Naive thymus-derived CD4-positive, alpha-beta T cell (primary cell): Measurements from ENCODE around the gene XPA. TPM values are rescaled to one million over a fixed set of nuclear protein-coding genes. Genes with fewer than 3 reads are reported as not detected.

ENCODE experiments used
- ATAC-seq: fragments of 150-1000 bp; cut with Tn5 transposase; 2 replicates; pipeline ENCODE4 v1.10.0; 2021; ENCODE audit warnings: mild to moderate bottlenecking, moderate library complexity
- CTCF ChIA-PET: fragments of 350-600 bp; sonication (Branson Sonifier 250); formaldehyde crosslinking; loops from one replicate; lab custom pipeline; 2021; ENCODE audit warnings: antibody characterized with exemption; lab: Charles Lee
- POLR2A ChIA-PET: fragments of 350-600 bp; sonication (Branson Sonifier 250); formaldehyde crosslinking; loops from one replicate; lab custom pipeline; 2021; ENCODE audit warnings: antibody characterized with exemption, inconsistent platforms; lab: Charles Lee
- DNase-seq, 9 donors: peaks; one replicate each; pipeline versions ENCODE4 v3.0.0 to v3.0.0-alpha.2; 2020 to 2022; ENCODE audit warnings: mixed read lengths in 1 of 9
- H3K27ac ChIP-seq: one replicate; pipeline ENCODE4 v1.7.0; 2013; ENCODE audit warnings: mild to moderate bottlenecking, low read depth, low read length, moderate library complexity
- H3K27me3 ChIP-seq, 2 donors: one replicate each; pipeline ENCODE4 v1.7.0; 2013; ENCODE audit warnings: low read length in 2 of 2, mild to moderate bottlenecking in 2 of 2, moderate library complexity in 2 of 2; ENCODE audit not compliant: control insufficient read depth in 2 of 2, insufficient read depth in 2 of 2
- H3K36me3 ChIP-seq, 3 experiments: 1 replicate in 2 of 3; 2 replicates in 1 of 3; pipeline ENCODE4 v1.7.0; 2013; ENCODE audit warnings: low read length in 3 of 3, mild to moderate bottlenecking in 3 of 3, moderate library complexity in 1 of 3; ENCODE audit not compliant: insufficient read depth in 3 of 3, control insufficient read depth in 2 of 3
- H3K4me1 ChIP-seq, 2 donors: one replicate each; pipeline ENCODE4 v1.7.0; 2013; ENCODE audit warnings: low read length in 2 of 2, mild to moderate bottlenecking in 2 of 2, moderate library complexity in 1 of 2; ENCODE audit not compliant: control insufficient read depth in 2 of 2, insufficient read depth in 2 of 2
- H3K4me3 ChIP-seq: 2 replicates; pipeline ENCODE4 v1.7.0; 2013; ENCODE audit warnings: mild to moderate bottlenecking, low read length
- H3K9me3 ChIP-seq, 3 experiments: 1 replicate in 2 of 3; 2 replicates in 1 of 3; pipeline ENCODE4 v1.7.0; 2013; ENCODE audit warnings: low read length in 3 of 3; ENCODE audit not compliant: control insufficient read depth in 2 of 3
- H3K27ac Mint-ChIP-seq, 9 donors: one replicate each; pipeline ENCODE4 v1.8.0; 2020 to 2022; ENCODE audit warnings: mixed read lengths in 9 of 9, mild to moderate bottlenecking in 8 of 9, moderate library complexity in 5 of 9, inconsistent platforms in 2 of 9
- H3K27me3 Mint-ChIP-seq, 5 donors: one replicate each; pipeline ENCODE4 v1.8.0; 2021 to 2022; ENCODE audit warnings: mixed read lengths in 5 of 5, mild to moderate bottlenecking in 1 of 5
- H3K36me3 Mint-ChIP-seq, 5 donors: one replicate each; pipeline ENCODE4 v1.8.0; 2020 to 2022; ENCODE audit warnings: mixed read lengths in 5 of 5, mild to moderate bottlenecking in 3 of 5, inconsistent platforms in 1 of 5
- H3K4me1 Mint-ChIP-seq, 7 donors: one replicate each; pipeline ENCODE4 v1.8.0; 2020 to 2022; ENCODE audit warnings: mixed read lengths in 7 of 7, mild to moderate bottlenecking in 3 of 7, inconsistent platforms in 1 of 7
- H3K4me3 Mint-ChIP-seq, 10 donors: one replicate each; pipeline ENCODE4 v1.8.0; 2020 to 2022; ENCODE audit warnings: mild to moderate bottlenecking in 10 of 10, mixed read lengths in 10 of 10, moderate library complexity in 6 of 10, inconsistent platforms in 2 of 10
- H3K9me3 Mint-ChIP-seq, 11 donors: one replicate each; pipeline ENCODE4 v1.8.0; 2020 to 2022; ENCODE audit warnings: mixed read lengths in 11 of 11, mild to moderate bottlenecking in 4 of 11, inconsistent platforms in 1 of 11, moderate library complexity in 1 of 11
- intact Hi-C, 2 donors: fragments of 100-400 bp; cut with micrococcal nuclease; formaldehyde crosslinking; loops; one replicate each; pipeline ENCODE4 v1.15.1; 2023
- polyA plus RNA-seq, 2 donors: library from polyadenylated mRNA; unstranded; fragments of 300-500 nt; fragmentation: Illumina TruSeq; gene quantifications; one replicate each; pipeline ENCODE4 v1.2.3, GENCODE V29; 2021
- total RNA-seq, 6 experiments: library from RNA in 5 of 6; stranded (reverse) in 5 of 6; gene quantifications; 1 replicate in 5 of 6; 2 replicates in 1 of 6; pipeline ENCODE4 v1.2.3 and lab custom pipeline; 2021 to 2026

Gene XPA
- total and polyA plus RNA-seq, 7 experiments from 2014 or later, result 16.7 to 38.9 (median 25.9) TPM

DNA sequence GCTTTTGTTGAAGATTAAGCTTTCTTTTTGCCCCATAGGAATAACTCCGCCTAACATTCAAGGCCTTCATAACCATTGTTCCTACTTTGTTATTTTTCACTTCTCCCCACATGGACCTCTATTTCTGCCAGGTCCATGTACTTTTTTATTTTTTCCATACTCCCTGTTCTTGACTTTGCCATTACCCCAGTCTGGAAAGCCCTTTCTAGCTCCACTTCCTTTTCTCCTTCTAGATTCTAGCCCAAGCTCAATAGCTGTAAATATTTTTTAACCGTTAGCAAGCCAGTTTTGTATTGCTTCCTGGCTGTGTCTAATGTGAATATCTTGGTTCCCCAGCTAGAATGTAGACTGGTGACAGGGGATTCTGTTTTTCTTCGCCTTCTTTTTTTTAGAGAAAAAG is 37.4 kb downstream of the XPA start:
- POLR2A ChIA-PET, result interaction anchor here (0.6 kb wide), 1 partner anchor 15 kb away, joined by 3 read pairs; no protein-coding TSS in a partner anchor
- no peaks in the 10 kb centered on the region for H3K27me3 ChIP-seq
- no peak overlapping the region for H3K27ac ChIP-seq
- H3K36me3 Mint-ChIP-seq, result peaks cover 11 to 66% (median 47%) of the 10 kb centered on the region in 5 donors
- no peaks in the 10 kb centered on the region for H3K4me1 ChIP-seq
- CTCF ChIA-PET, result no interaction called here
- H3K4me3 ChIP-seq, result no peak overlapping the region
- intact Hi-C loops, result loop anchor here in 1 of 2 donors (2.0 kb wide), 1 partner anchor 17 kb away; no protein-coding TSS in a partner anchor
- ATAC-seq, result no peak
- H3K27ac Mint-ChIP-seq, result peak overlapping the region in 7 of 9 donors; percentile 1 to 62 (median 37)
- H3K9me3 ChIP-seq, result no peaks in the 10 kb centered on the region
- H3K4me1 Mint-ChIP-seq, result peaks cover 5 to 16% (median 10%) of the 10 kb centered on the region in 7 donors
- H3K36me3 ChIP-seq, result peaks cover 26 to 88% (median 70%) of the 10 kb centered on the region in 3 experiments
- DNase-seq, result no peak
- no peaks in the 10 kb centered on the region for H3K9me3 Mint-ChIP-seq
- no peaks in the 10 kb centered on the region for H3K27me3 Mint-ChIP-seq
- no peak overlapping the region for H3K4me3 Mint-ChIP-seq

DNA sequence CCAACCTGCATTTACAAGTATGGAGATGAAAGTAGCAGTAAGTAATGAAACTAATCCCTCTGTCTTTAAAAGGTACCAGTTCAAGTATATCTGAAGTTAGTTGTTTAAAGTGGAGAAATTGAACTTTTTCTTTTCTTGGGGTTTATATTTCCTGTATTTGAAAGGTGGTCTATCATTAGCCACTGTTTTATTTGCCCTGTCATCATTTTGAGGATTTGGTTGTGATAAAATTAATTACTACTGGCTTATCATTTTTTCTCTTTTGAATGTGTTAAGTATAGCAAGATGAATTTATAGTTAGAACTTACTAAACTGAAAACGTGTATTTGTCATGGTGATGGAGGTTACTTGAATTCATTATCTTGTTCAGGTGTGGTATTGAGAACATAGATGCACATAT is 38.4 kb downstream of the XPA start:
- CTCF ChIA-PET, result no interaction called here
- Mint-ChIP-seq H3K9me3 (no peaks in the 10 kb centered on the region), H3K27ac (peak overlapping the region in 3 of 9 donors; percentile 2 to 59 (median 20)), H3K36me3 (peaks cover 11 to 65% (median 45%) of the 10 kb centered on the region in 5 donors), H3K4me3 (no peak overlapping the region), H3K4me1 (peaks cover 3 to 16% (median 10%) of the 10 kb centered on the region in 7 donors), H3K27me3 (no peaks in the 10 kb centered on the region)
- H3K36me3 ChIP-seq, result peaks cover 19 to 87% (median 69%) of the 10 kb centered on the region in 3 experiments
- H3K4me3 ChIP-seq, result no peak overlapping the region
- no peaks in the 10 kb centered on the region for H3K9me3 ChIP-seq
- POLR2A ChIA-PET, result no interaction called here
- ATAC-seq (no peak), DNase-seq (no peak)
- intact Hi-C loops, result no loop called here
- H3K27ac ChIP-seq, result no peak overlapping the region
- no peaks in the 10 kb centered on the region for H3K27me3 ChIP-seq
- no peaks in the 10 kb centered on the region for H3K4me1 ChIP-seq

GRCh38 chr9:97651646-97652045 is 45.5 kb downstream of the XPA start:
- no peaks in the 10 kb centered on the region for H3K27me3 ChIP-seq
- H3K9me3 Mint-ChIP-seq, result no peaks in the 10 kb centered on the region
- no peak overlapping the region for H3K27ac ChIP-seq
- H3K9me3 ChIP-seq, result no peaks in the 10 kb centered on the region
- peaks cover 5 to 48% (median 26%) of the 10 kb centered on the region in 5 donors for H3K36me3 Mint-ChIP-seq
- peak overlapping the region in 1 of 9 donors; percentile 28 for H3K27ac Mint-ChIP-seq
- POLR2A ChIA-PET, result interaction anchor here (0.7 to 1.2 kb wide), 2 partner anchors 12 to 44 kb away, joined by 3 to 7 read pairs; no protein-coding TSS in a partner anchor
- intact Hi-C loops, result loop anchor here (2.0 to 5.0 kb wide), 2 partner anchors 19 to 41 kb away; partner anchors contain the start of genes NCBP1 (in 1 of the 2) and TSTD2 (in 1 of the 2)
- ATAC-seq, result no peak
- no peak for DNase-seq
- H3K4me3 Mint-ChIP-seq, result no peak overlapping the region
- H3K4me1 Mint-ChIP-seq, result peaks cover 0 to 18% (median 3%) of the 10 kb centered on the region in 7 donors
- no peaks in the 10 kb centered on the region for H3K27me3 Mint-ChIP-seq
- H3K4me3 ChIP-seq, result no peak overlapping the region
- H3K4me1 ChIP-seq, result no peaks in the 10 kb centered on the region
- CTCF ChIA-PET, result no interaction called here
- peaks cover 17 to 83% (median 40%) of the 10 kb centered on the region in 3 experiments for H3K36me3 ChIP-seq

- no peak overlapping the region for H3K4me3 Mint-ChIP-seq
- H3K4me1 Mint-ChIP-seq, result peaks cover 3 to 25% (median 10%) of the 10 kb centered on the region in 7 donors
- H3K4me3 ChIP-seq, result no peak overlapping the region
- H3K27me3 ChIP-seq, result no peaks in the 10 kb centered on the region
- intact Hi-C loops, result no loop called here
- no peaks in the 10 kb centered on the region for H3K27me3 Mint-ChIP-seq
- H3K36me3 Mint-ChIP-seq, result peaks cover 9 to 36% (median 20%) of the 10 kb centered on the region in 5 donors
- CTCF ChIA-PET, result interaction anchor here (0.5 to 0.6 kb wide), 2 partner anchors 394 to 1119 kb away, joined by 3 to 4 read pairs; no protein-coding TSS in a partner anchor
- H3K9me3 Mint-ChIP-seq, result no peaks in the 10 kb centered on the region
- H3K27ac Mint-ChIP-seq, result peak overlapping the region in 2 of 9 donors; percentile 6 to 30
- POLR2A ChIA-PET, result interaction anchor here (1.0 kb wide), 1 partner anchor 40 kb away, joined by 3 read pairs; no protein-coding TSS in a partner anchor
- H3K9me3 ChIP-seq, result no peaks in the 10 kb centered on the region
- H3K36me3 ChIP-seq, result peaks cover 11 to 76% (median 17%) of the 10 kb centered on the region in 3 experiments
- no peak for DNase-seq
- no peak overlapping the region for H3K27ac ChIP-seq
- ATAC-seq, result no peak
- H3K4me1 ChIP-seq, result no peaks in the 10 kb centered on the region
Measured at GRCh38 chr9:97647996-97648395, 49.1 kb downstream of the XPA start.

DNA sequence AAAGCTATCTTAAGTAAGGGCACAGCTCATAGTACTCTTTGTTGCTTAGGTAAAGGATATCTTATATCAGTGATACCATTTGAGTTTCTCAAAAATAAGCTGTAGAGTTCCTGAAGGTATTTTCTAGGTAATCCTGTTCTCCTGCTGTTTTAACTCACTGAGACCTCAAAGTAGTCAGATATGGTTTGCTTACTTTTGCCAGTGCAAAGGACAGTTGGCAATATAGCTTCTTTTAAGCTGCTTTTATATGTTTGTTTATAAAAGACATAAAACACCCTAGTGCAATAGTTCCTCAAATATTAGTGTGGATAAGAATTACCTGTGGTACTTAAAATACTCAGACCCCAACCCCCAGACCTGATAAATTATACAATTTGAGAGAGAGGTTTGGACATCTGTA is 51.4 kb downstream of the XPA start:
- Mint-ChIP-seq H3K27me3 (no peaks in the 10 kb centered on the region), H3K27ac (peak overlapping the region in 1 of 9 donors; percentile 28), H3K36me3 (peaks cover 9 to 37% (median 17%) of the 10 kb centered on the region in 5 donors), H3K4me3 (no peak overlapping the region), H3K9me3 (no peaks in the 10 kb centered on the region), H3K4me1 (peaks cover 6 to 16% (median 11%) of the 10 kb centered on the region in 7 donors)
- Histone ChIP-seq H3K36me3 (peaks cover 11 to 69% (median 14%) of the 10 kb centered on the region in 3 experiments), H3K9me3 (no peaks in the 10 kb centered on the region), H3K4me1 (no peaks in the 10 kb centered on the region), H3K4me3 (no peak overlapping the region), H3K27ac (no peak overlapping the region), H3K27me3 (no peaks in the 10 kb centered on the region)
- DNase-seq (no peak), ATAC-seq (no peak)
- CTCF ChIA-PET, result no interaction called here
- POLR2A ChIA-PET, result interaction anchor here (1.3 to 1.8 kb wide), 3 partner anchors 9 to 12 kb away, joined by 4 to 16 read pairs (median 4); partner anchors contain the start of genes NCBP1 and TSTD2
- intact Hi-C loops, result no loop called here

GRCh38 chr9:97640325-97640724 is 56.8 kb downstream of the XPA start:
- Mint-ChIP-seq H3K27me3 (no peaks in the 10 kb centered on the region), H3K9me3 (peaks cover 0 to 1% (median 0%) of the 10 kb centered on the region in 11 donors), H3K4me3 (no peak overlapping the region), H3K27ac (peak overlapping the region in 3 of 9 donors; percentile 20 to 44 (median 40)), H3K4me1 (peaks cover 40 to 60% (median 55%) of the 10 kb centered on the region in 7 donors), H3K36me3 (peaks cover 9 to 29% (median 12%) of the 10 kb centered on the region in 5 donors)
- ChIA-PET POLR2A (interaction anchor here (1.0 kb wide), 2 partner anchors 10 to 21 kb away, joined by 3 read pairs; no protein-coding TSS in a partner anchor), CTCF (interaction anchor here (2.2 kb wide), 1 partner anchor 24 kb away, joined by 6 read pairs; no protein-coding TSS in a partner anchor)
- Histone ChIP-seq H3K4me1 (peaks cover 27 to 29% of the 10 kb centered on the region in 2 donors), H3K9me3 (no peaks in the 10 kb centered on the region), H3K27me3 (no peaks in the 10 kb centered on the region), H3K4me3 (no peak overlapping the region), H3K27ac (no peak overlapping the region), H3K36me3 (peaks cover 0 to 37% (median 7%) of the 10 kb centered on the region in 3 experiments)
- DNase-seq, result no peak
- intact Hi-C loops, result no loop called here
- no peak for ATAC-seq
